ENCODE measurements around the gene SPRR2D.

DNA sequence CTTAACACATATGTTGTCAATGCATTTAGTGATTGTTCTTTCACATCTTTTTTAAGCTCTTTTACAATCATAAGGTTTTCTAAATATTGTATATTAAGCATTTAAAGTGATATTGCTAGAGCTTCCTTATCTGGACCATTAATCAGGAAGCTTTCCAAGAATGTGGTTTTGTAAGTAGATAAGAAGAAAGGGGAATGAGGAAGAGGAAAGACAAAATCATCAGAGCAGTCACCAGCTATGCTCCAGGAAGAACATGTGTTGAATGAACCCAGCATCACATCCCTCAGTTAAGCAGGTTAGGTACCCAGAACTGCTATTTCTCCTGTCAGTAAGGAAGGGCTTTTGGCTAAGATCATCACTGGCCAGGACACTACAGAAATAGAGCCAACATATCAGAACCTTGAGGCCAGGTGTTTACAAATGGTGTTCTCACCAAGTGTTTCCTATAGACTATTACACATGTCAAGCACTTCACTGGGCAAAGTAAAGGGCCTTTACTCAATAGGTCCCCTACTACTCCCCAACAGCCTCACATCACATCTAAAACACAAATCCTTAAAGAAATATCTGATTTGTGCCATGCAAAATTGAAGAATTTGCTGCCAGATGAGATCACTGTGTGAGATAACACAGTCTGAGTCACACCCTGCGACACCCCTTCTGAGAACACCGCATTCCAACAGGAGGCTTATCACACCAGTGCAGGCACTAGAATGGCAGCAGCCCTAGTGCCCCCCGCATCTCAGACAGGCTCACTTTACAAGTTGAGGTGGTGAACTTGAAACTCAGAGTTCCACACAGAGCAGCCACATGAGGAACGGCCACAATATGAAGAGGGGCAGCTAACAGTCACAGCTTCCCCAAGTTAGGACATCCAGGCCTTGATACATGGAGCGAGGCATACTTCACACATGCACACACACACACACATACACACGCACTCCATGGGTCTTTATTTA, 18.2 kb upstream of the SPRR2D start:
- TF ChIP-seq, protein P1, sequence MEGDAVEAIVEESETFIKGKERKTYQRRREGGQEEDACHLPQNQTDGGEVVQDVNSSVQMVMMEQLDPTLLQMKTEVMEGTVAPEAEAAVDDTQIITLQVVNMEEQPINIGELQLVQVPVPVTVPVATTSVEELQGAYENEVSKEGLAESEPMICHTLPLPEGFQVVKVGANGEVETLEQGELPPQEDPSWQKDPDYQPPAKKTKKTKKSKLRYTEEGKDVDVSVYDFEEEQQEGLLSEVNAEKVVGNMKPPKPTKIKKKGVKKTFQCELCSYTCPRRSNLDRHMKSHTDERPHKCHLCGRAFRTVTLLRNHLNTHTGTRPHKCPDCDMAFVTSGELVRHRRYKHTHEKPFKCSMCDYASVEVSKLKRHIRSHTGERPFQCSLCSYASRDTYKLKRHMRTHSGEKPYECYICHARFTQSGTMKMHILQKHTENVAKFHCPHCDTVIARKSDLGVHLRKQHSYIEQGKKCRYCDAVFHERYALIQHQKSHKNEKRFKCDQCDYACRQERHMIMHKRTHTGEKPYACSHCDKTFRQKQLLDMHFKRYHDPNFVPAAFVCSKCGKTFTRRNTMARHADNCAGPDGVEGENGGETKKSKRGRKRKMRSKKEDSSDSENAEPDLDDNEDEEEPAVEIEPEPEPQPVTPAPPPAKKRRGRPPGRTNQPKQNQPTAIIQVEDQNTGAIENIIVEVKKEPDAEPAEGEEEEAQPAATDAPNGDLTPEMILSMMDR (conservative IDR thresholded peaks at IDR 0.05; ENCODE audit: low read length): no peak
- no peak for TF ChIP-seq EZH2phosphoT487 (IDR thresholded peaks at IDR 0.05; ENCODE audit: borderline replicate concordance)

Data from Loucy (cell line).